HG02938 (cell line): ENCODE data around the gene S100A12.
"Not testable (repeated sequence)": the region's sequence is repeated elsewhere in the genome, so short reads cannot be mapped to it uniquely, and the experiment has no call there.

Experiments used
- ATAC-seq: cut with Tn5 transposase; IDR thresholded peaks from one replicate; pipeline ENCODE4 v1.9.1; 2021; ENCODE audit warnings: mild to moderate bottlenecking, moderate library complexity; ENCODE audit not compliant: unreplicated experiment

S100A12 gene

GRCh38 chr1:153375511-153375910 lies at the start of gene S100A12:
S100A12 (minus strand) TSS chr1:153375621; CDS start chr1:153374592, 1,029 bp downstream.
- ATAC-seq = no peak

GRCh38 chr1:153422450-153423068 lies 47.1 kb upstream of the S100A12 start:
- ATAC-seq = no peak

GRCh38 chr1:153420306-153420705 lies 44.9 kb upstream of the S100A12 start:
- no peak for ATAC-seq

- ATAC-seq = not testable (repeated sequence)
These were observed 44.0 kb upstream of the S100A12 start for GRCh38 chr1:153419436-153419793.

- not testable (repeated sequence) for ATAC-seq
These were observed 43.5 kb upstream of the S100A12 start for GRCh38 chr1:153418758-153419435.

GRCh38 chr1:153417136-153417888 lies 41.9 kb upstream of the S100A12 start:
- no peak for ATAC-seq

- no peak for ATAC-seq
These were observed 40.6 kb upstream of the S100A12 start, which contains the start of gene S100A7A for GRCh38 chr1:153415850-153416570. S100A7A (plus strand) TSS chr1:153416520; CDS start chr1:153418083, 1,563 bp downstream.

- ATAC-seq = not testable (repeated sequence)
These were observed 38.5 kb upstream of the S100A12 start for GRCh38 chr1:153413961-153414360.

GRCh38 chr1:153407274-153407673 lies 31.9 kb upstream of the S100A12 start:
- not testable (repeated sequence) for ATAC-seq

- ATAC-seq = not testable (repeated sequence)
These were observed 30.6 kb upstream of the S100A12 start for GRCh38 chr1:153405825-153406599.

- no peak for ATAC-seq
These were observed 29.3 kb upstream of the S100A12 start for GRCh38 chr1:153404768-153405167.

- no peak for ATAC-seq
These were observed 28.7 kb upstream of the S100A12 start for GRCh38 chr1:153404086-153404635.

GRCh38 chr1:153403421-153404085 lies 28.1 kb upstream of the S100A12 start:
- no peak for ATAC-seq

- no peak for ATAC-seq
These were observed 26.8 kb upstream of the S100A12 start for GRCh38 chr1:153402226-153402625.

- no peak for ATAC-seq
These were observed 26.0 kb upstream of the S100A12 start for GRCh38 chr1:153401461-153401860.

GRCh38 chr1:153400244-153400643 lies 24.8 kb upstream of the S100A12 start:
- no peak for ATAC-seq

- ATAC-seq = no peak
These were observed 24.1 kb upstream of the S100A12 start for GRCh38 chr1:153399401-153400055.

- ATAC-seq = no peak
These were observed 22.7 kb upstream of the S100A12 start for GRCh38 chr1:153397924-153398651.
